ENCODE measurements around the gene NR1I2.

- TF ChIP-seq BHLHE40 (IDR thresholded peaks at IDR 0.05; ENCODE audit: borderline replicate concordance) (no peak), CTBP1 (IDR thresholded peaks at IDR 0.05; ENCODE audit: borderline replicate concordance) (no peak), HDGF (IDR thresholded peaks at IDR 0.05; ENCODE audit: borderline replicate concordance) (no peak), FOXM1 (IDR thresholded peaks at IDR 0.05; ENCODE audit: borderline replicate concordance) (no peak), SP1 (IDR thresholded peaks at IDR 0.05) (no peak), ARNT (IDR thresholded peaks at IDR 0.05) (no peak), FOXA1 (IDR thresholded peaks at IDR 0.05) (no peak)
These were observed 21.9 kb upstream of the NR1I2 start for GRCh38 chr3:119759962-119760361.

All from HEK293T (cell line).